Fibroblast of peridontal ligament (primary cell): Measurements from ENCODE around the gene CBR4.

Experiments
- DNase-seq: peaks from one replicate; pipeline ENCODE4 v3.0.0-alpha.2; 2010; ENCODE audit errors: extremely low read depth

CBR4 gene

GRCh38 chr4:169033660-169034059 lies 23.6 kb upstream of the CBR4 start:
- no peak for DNase-seq

GRCh38 chr4:169032883-169033645 lies 23.0 kb upstream of the CBR4 start:
- no peak for DNase-seq

- DNase-seq, result no peak
Measured at GRCh38 chr4:169032194-169032593, 22.1 kb upstream of the CBR4 start.

GRCh38 chr4:169031392-169031791 lies 21.3 kb upstream of the CBR4 start:
- DNase-seq, result no peak

- peak; percentile 35 for DNase-seq
Measured at GRCh38 chr4:169030562-169030982, 20.5 kb upstream of the CBR4 start.

- no peak for DNase-seq
Measured at GRCh38 chr4:169029947-169030346, 19.9 kb upstream of the CBR4 start.

- DNase-seq, result no peak
Measured at GRCh38 chr4:169027663-169028062, 17.6 kb upstream of the CBR4 start.

GRCh38 chr4:169025184-169025583 lies 15.1 kb upstream of the CBR4 start:
- no peak for DNase-seq

- DNase-seq, result peak; percentile 72
Measured at GRCh38 chr4:169024762-169025161, 14.7 kb upstream of the CBR4 start.

GRCh38 chr4:169018406-169018805 lies 8.4 kb upstream of the CBR4 start:
- DNase-seq, result no peak

- DNase-seq, result no peak
Measured at GRCh38 chr4:169017971-169018370, 7.9 kb upstream of the CBR4 start.

- no peak for DNase-seq
Measured at GRCh38 chr4:169015186-169015623, 5.2 kb upstream of the CBR4 start.

- DNase-seq, result no peak
Measured at GRCh38 chr4:169014586-169014985, 4.5 kb upstream of the CBR4 start.

GRCh38 chr4:169013396-169013795 lies 3.3 kb upstream of the CBR4 start:
- DNase-seq, result no peak

GRCh38 chr4:169012049-169012448 lies 2.0 kb upstream of the CBR4 start:
- no peak for DNase-seq

GRCh38 chr4:169009286-169010124 lies 550 bp downstream of the CBR4 start:
- peak; percentile 63 for DNase-seq

GRCh38 chr4:169005453-169006099 lies 4.5 kb downstream of the CBR4 start:
- peak; percentile 69 for DNase-seq

GRCh38 chr4:169000315-169000714 lies 9.7 kb downstream of the CBR4 start:
- no peak for DNase-seq

GRCh38 chr4:168999809-169000208 lies 10.2 kb downstream of the CBR4 start:
- peak; percentile 47 for DNase-seq

GRCh38 chr4:168998596-168998995 lies 11.5 kb downstream of the CBR4 start:
- DNase-seq, result no peak

- peak; percentile 55 for DNase-seq
Measured at GRCh38 chr4:168995537-168996295, 14.3 kb downstream of the CBR4 start.

GRCh38 chr4:168994958-168995357 lies 15.1 kb downstream of the CBR4 start:
- no peak for DNase-seq
